ENCODE results near the gene TIMMDC1. TPM values are rescaled to one million over a fixed set of nuclear protein-coding genes. Genes with fewer than 3 reads are reported as not detected.
A peak's percentile ranks its signal among the peaks of the same experiment; 100 is the strongest.

The TIMMDC1 gene
- total and polyA plus RNA-seq, 10 of the 15 experiments (the other 5 are each of a cell fraction or from before 2014, with no cell fraction given), result 55.9 to 146 (median 72.1) TPM

DNA sequence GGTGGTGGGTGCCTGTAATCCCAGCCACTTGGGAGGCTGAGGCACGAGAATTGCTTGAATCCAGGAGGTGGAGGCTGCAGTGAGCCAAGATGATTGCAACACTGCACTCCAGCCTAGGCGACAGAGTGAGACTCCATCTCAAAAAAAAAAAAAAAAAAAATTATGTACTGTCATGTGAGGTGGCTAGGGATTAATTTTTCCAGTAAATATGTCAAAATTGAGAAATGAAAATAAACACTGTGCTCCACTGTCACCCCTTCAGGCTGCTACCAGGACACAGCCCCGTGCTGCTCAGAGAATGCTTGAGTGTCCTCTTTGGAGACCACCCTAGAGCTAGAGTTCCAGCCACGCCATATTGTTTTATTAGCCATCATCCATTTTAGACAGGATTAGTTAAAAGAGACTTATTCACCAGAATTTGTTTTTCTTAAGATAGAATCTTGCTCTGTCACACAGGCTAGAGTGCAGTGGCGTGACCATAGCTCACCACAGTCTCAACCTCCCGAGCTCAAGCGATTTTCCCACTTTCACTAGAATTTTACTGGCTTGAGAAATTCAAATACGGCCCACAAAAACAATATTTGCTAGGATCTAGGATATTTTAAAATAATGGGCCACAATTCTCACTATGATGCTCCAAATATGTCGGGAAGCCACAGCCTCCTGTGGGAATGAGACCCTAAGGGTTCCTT lies 60.4 kb downstream of the TIMMDC1 start (continued):
- TF ChIP-seq LARP7 (IDR thresholded peaks at IDR 0.05) (no peak), SRF (IDR thresholded peaks at IDR 0.05; ENCODE audit: low read depth in 2 of 2, low read length in 2 of 2) (no peak), HCFC1 (IDR thresholded peaks at IDR 0.05; ENCODE audit: low read length) (no peak), SMAD1 (IDR thresholded peaks at IDR 0.05; ENCODE audit: low read depth, partially characterized antibody) (no peak), EZH2 (IDR thresholded peaks at IDR 0.05; ENCODE audit: borderline replicate concordance, control insufficient read depth, low read depth, low read length) (no peak), NFXL1 (IDR thresholded peaks at IDR 0.05; ENCODE audit: borderline replicate concordance) (no peak), RAD21 (IDR thresholded peaks at IDR 0.05; ENCODE audit: insufficient read depth, low read depth, low read length) (no peak), JUND (IDR thresholded peaks at IDR 0.05; ENCODE audit: low read depth, low read length) (no peak), RUNX3 (IDR thresholded peaks at IDR 0.05; ENCODE audit: low read length) (peak; percentile 37; the same call in 1 of the 2 replicates), CREB1 (IDR thresholded peaks at IDR 0.05; ENCODE audit: low read depth) (0 out of 2 replicates have a peak, but pooled peaks have one; percentile 25), MTA2 (IDR thresholded peaks at IDR 0.05; ENCODE audit: low read depth) (no peak), GATAD2B (conservative IDR thresholded peaks at IDR 0.05; ENCODE audit: low read depth) (no peak), SREBF2 (IDR thresholded peaks at IDR 0.05; ENCODE audit: low read length) (no peak), IKZF2 (IDR thresholded peaks at IDR 0.05) (peak in 1 of 2 experiments; percentile 1; a peak in 2 of 4 replicates), ZZZ3 (IDR thresholded peaks at IDR 0.05; ENCODE audit: control insufficient read depth, insufficient read length, low read depth) (no peak)
- TF ChIP-seq, protein P1, sequence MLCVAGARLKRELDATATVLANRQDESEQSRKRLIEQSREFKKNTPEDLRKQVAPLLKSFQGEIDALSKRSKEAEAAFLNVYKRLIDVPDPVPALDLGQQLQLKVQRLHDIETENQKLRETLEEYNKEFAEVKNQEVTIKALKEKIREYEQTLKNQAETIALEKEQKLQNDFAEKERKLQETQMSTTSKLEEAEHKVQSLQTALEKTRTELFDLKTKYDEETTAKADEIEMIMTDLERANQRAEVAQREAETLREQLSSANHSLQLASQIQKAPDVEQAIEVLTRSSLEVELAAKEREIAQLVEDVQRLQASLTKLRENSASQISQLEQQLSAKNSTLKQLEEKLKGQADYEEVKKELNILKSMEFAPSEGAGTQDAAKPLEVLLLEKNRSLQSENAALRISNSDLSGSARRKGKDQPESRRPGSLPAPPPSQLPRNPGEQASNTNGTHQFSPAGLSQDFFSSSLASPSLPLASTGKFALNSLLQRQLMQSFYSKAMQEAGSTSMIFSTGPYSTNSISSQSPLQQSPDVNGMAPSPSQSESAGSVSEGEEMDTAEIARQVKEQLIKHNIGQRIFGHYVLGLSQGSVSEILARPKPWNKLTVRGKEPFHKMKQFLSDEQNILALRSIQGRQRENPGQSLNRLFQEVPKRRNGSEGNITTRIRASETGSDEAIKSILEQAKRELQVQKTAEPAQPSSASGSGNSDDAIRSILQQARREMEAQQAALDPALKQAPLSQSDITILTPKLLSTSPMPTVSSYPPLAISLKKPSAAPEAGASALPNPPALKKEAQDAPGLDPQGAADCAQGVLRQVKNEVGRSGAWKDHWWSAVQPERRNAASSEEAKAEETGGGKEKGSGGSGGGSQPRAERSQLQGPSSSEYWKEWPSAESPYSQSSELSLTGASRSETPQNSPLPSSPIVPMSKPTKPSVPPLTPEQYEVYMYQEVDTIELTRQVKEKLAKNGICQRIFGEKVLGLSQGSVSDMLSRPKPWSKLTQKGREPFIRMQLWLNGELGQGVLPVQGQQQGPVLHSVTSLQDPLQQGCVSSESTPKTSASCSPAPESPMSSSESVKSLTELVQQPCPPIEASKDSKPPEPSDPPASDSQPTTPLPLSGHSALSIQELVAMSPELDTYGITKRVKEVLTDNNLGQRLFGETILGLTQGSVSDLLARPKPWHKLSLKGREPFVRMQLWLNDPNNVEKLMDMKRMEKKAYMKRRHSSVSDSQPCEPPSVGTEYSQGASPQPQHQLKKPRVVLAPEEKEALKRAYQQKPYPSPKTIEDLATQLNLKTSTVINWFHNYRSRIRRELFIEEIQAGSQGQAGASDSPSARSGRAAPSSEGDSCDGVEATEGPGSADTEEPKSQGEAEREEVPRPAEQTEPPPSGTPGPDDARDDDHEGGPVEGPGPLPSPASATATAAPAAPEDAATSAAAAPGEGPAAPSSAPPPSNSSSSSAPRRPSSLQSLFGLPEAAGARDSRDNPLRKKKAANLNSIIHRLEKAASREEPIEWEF (IDR thresholded peaks at IDR 0.05; ENCODE audit: insufficient replicate concordance, low read depth, low read length), result no peak
- TF ChIP-seq, protein P2, sequence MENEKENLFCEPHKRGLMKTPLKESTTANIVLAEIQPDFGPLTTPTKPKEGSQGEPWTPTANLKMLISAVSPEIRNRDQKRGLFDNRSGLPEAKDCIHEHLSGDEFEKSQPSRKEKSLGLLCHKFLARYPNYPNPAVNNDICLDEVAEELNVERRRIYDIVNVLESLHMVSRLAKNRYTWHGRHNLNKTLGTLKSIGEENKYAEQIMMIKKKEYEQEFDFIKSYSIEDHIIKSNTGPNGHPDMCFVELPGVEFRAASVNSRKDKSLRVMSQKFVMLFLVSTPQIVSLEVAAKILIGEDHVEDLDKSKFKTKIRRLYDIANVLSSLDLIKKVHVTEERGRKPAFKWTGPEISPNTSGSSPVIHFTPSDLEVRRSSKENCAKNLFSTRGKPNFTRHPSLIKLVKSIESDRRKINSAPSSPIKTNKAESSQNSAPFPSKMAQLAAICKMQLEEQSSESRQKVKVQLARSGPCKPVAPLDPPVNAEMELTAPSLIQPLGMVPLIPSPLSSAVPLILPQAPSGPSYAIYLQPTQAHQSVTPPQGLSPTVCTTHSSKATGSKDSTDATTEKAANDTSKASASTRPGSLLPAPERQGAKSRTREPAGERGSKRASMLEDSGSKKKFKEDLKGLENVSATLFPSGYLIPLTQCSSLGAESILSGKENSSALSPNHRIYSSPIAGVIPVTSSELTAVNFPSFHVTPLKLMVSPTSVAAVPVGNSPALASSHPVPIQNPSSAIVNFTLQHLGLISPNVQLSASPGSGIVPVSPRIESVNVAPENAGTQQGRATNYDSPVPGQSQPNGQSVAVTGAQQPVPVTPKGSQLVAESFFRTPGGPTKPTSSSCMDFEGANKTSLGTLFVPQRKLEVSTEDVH (IDR thresholded peaks at IDR 0.05; ENCODE audit: low read depth, partially characterized antibody), result no peak
- TF ChIP-seq, protein P3, sequence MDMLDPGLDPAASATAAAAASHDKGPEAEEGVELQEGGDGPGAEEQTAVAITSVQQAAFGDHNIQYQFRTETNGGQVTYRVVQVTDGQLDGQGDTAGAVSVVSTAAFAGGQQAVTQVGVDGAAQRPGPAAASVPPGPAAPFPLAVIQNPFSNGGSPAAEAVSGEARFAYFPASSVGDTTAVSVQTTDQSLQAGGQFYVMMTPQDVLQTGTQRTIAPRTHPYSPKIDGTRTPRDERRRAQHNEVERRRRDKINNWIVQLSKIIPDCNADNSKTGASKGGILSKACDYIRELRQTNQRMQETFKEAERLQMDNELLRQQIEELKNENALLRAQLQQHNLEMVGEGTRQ (IDR thresholded peaks at IDR 0.05; ENCODE audit: borderline replicate concordance, low read depth, low read length), result no peak

Measured in GM12878 (cell line).